SK-N-SH treated with all-trans-retinoic acid at 6 μM for 48 hours (cell line): Measurements from ENCODE around the gene IL18R1.

Experiments
- ATAC-seq: fragments of 200-7000 bp; cut with Tn5 transposase; 3 replicates; pipeline ENCODE4 v1.9.1; 2020; ENCODE audit warnings: mild to moderate bottlenecking, moderate library complexity
- ARNTL ChIP-seq: fragments of 450-650 bp; formaldehyde crosslinking; IDR thresholded peaks from 2 replicates; pipeline ENCODE4 v1.5.0; 2020; ENCODE audit warnings: low read depth, mild to moderate bottlenecking, moderate library complexity, borderline replicate concordance
- CREB5 ChIP-seq: fragments of 250-450 bp; sonication (Bioruptor Pico); IDR thresholded peaks from 2 replicates; pipeline ENCODE4 v1.5.1; 2020; ENCODE audit warnings: low read depth, mild to moderate bottlenecking, moderate library complexity
- CSDC2 ChIP-seq: fragments of 250-450 bp; sonication (Bioruptor Pico); IDR thresholded peaks from 2 replicates; pipeline ENCODE4 v1.5.0; 2020; ENCODE audit warnings: mild to moderate bottlenecking, moderate library complexity
- CSRNP3 ChIP-seq: fragments of 250-450 bp; sonication (Bioruptor Pico); IDR thresholded peaks from 2 replicates; pipeline ENCODE4 v1.5.1; 2021; ENCODE audit warnings: mild to moderate bottlenecking, moderate library complexity
- ESRRG ChIP-seq: fragments of 250-450 bp; sonication (Bioruptor Pico); IDR thresholded peaks from 2 replicates; pipeline ENCODE4 v1.6.1; 2021; ENCODE audit warnings: mild to moderate bottlenecking
- GLIS3 ChIP-seq: fragments of 250-450 bp; sonication (Bioruptor Pico); IDR thresholded peaks from 2 replicates; pipeline ENCODE4 v1.5.0; 2020; ENCODE audit warnings: mild to moderate bottlenecking, moderate library complexity
- ISL1 ChIP-seq: fragments of 250-450 bp; sonication (Bioruptor Pico); IDR thresholded peaks from 2 replicates; pipeline ENCODE4 v2.1.2; 2022; ENCODE audit warnings: mild to moderate bottlenecking, moderate library complexity
- OSR1 ChIP-seq: fragments of 250-450 bp; sonication (Bioruptor Pico); IDR thresholded peaks from 2 replicates; pipeline ENCODE4 v1.8.0; 2022; ENCODE audit warnings: moderate library complexity, mild to moderate bottlenecking, inconsistent platforms
- PATZ1 ChIP-seq: fragments of 250-450 bp; sonication (Bioruptor Pico); IDR thresholded peaks from 2 replicates; pipeline ENCODE4 v1.8.0; 2020; ENCODE audit warnings: mild to moderate bottlenecking, moderate library complexity, borderline replicate concordance
- POU6F1 ChIP-seq: fragments of 250-450 bp; sonication (Bioruptor Pico); IDR thresholded peaks from 2 replicates; pipeline ENCODE4 v1.8.0; 2021; ENCODE audit warnings: low read depth, mild to moderate bottlenecking, moderate library complexity, borderline replicate concordance
- PPARA ChIP-seq: fragments of 250-450 bp; sonication (Bioruptor Pico); IDR thresholded peaks from 2 replicates; pipeline ENCODE4 v1.5.0; 2020; ENCODE audit warnings: mild to moderate bottlenecking, borderline replicate concordance
- TOX ChIP-seq: fragments of 250-450 bp; sonication (Bioruptor Pico); IDR thresholded peaks from 2 replicates; pipeline ENCODE4 v1.8.0; 2021; ENCODE audit warnings: mild to moderate bottlenecking, moderate library complexity, borderline replicate concordance
- TSHZ2 ChIP-seq: fragments of 250-450 bp; sonication (Bioruptor Pico); IDR thresholded peaks from 2 replicates; pipeline ENCODE4 v1.5.0; 2020; ENCODE audit warnings: mild to moderate bottlenecking, moderate library complexity
- ZC3H10 ChIP-seq: fragments of 250-450 bp; sonication (Bioruptor Pico); IDR thresholded peaks from 2 replicates; pipeline ENCODE4 v1.5.1; 2021; ENCODE audit warnings: mild to moderate bottlenecking, moderate library complexity
- ZNF565 ChIP-seq: fragments of 450-650 bp; formaldehyde crosslinking; conservative IDR thresholded peaks from 2 replicates; pipeline ENCODE4 v1.5.0; 2020; ENCODE audit warnings: low read depth, mild to moderate bottlenecking, moderate library complexity
- ZNF70 ChIP-seq: fragments of 450-650 bp; formaldehyde crosslinking; IDR thresholded peaks from 2 replicates; pipeline ENCODE4 v1.5.0; 2020; ENCODE audit warnings: mild to moderate bottlenecking, moderate library complexity

Gene IL18R1

GRCh38 chr2:102340778-102341177, 14.8 kb upstream of the IL18R1 start (continued):
- no peak for TF ChIP-seq TSHZ2 (CRISPR knock-in tag)
- no peak for TF ChIP-seq ISL1 (CRISPR knock-in tag)
- no peak for TF ChIP-seq PATZ1 (CRISPR knock-in tag)
- no peak for TF ChIP-seq POU6F1

GRCh38 chr2:102342888-102343287, 12.7 kb upstream of the IL18R1 start:
- no peak for TF ChIP-seq ZNF70
- ATAC-seq = no peak

- ATAC-seq = no peak
- no peak for TF ChIP-seq ISL1 (CRISPR knock-in tag)
Measured at GRCh38 chr2:102344397-102344796, 11.2 kb upstream of the IL18R1 start.

- no peak for ATAC-seq
- TF ChIP-seq ARNTL (no peak), ZNF565 (no peak), ISL1 (CRISPR knock-in tag) (no peak), CSDC2 (CRISPR knock-in tag) (no peak), GLIS3 (CRISPR knock-in tag) (no peak)
Measured at GRCh38 chr2:102345329-102345920, 10.2 kb upstream of the IL18R1 start.

- no peak for TF ChIP-seq TOX
- TF ChIP-seq PATZ1 (CRISPR knock-in tag) = no peak
- no peak for TF ChIP-seq TSHZ2 (CRISPR knock-in tag)
- no peak for TF ChIP-seq OSR1 (CRISPR knock-in tag)
- TF ChIP-seq ARNTL = no peak
- no peak for TF ChIP-seq CSDC2 (CRISPR knock-in tag)
- no peak for TF ChIP-seq ZNF70
- TF ChIP-seq CREB5 = no peak
- TF ChIP-seq ISL1 (CRISPR knock-in tag) = no peak
- TF ChIP-seq ZC3H10 (CRISPR knock-in tag) = no peak
- no peak for TF ChIP-seq CSRNP3 (CRISPR knock-in tag)
- no peak for TF ChIP-seq PPARA
- no peak for TF ChIP-seq ESRRG (CRISPR knock-in tag)
- ATAC-seq = no peak
Measured at GRCh38 chr2:102346381-102347130, 9.0 kb upstream of the IL18R1 start.
